HT-29 (cell line): Measurements from ENCODE around the gene ADGRA1. TPM values are rescaled to one million over a fixed set of nuclear protein-coding genes. Genes with fewer than 3 reads are reported as not detected.

Source experiments
- DNase-seq: peaks from one replicate; pipeline ENCODE4 v3.0.0-alpha.2; 2015; ENCODE audit warnings: low spot score
- total RNA-seq: library from RNA; depleted of rRNA; stranded (reverse); fragments of >200 nt; shearing (Covaris generic); gene quantifications from 2 replicates; pipeline ENCODE4 v1.2.3, GENCODE V29; 2014

The ADGRA1 gene
- total RNA-seq, 1 experiment from 2014 or later = not detected

GRCh38 chr10:133094866-133095265, 7.1 kb downstream of the ADGRA1 start:
- DNase-seq = no peak

GRCh38 chr10:133095586-133095985, 7.9 kb downstream of the ADGRA1 start:
- DNase-seq = no peak

- DNase-seq = peak; percentile 16
These were observed 9.0 kb downstream of the ADGRA1 start for GRCh38 chr10:133096616-133097269.

GRCh38 chr10:133097418-133097817, 9.7 kb downstream of the ADGRA1 start:
- no peak for DNase-seq

GRCh38 chr10:133097961-133098360, 10.2 kb downstream of the ADGRA1 start:
- no peak for DNase-seq

- DNase-seq = no peak
These were observed 10.9 kb downstream of the ADGRA1 start for GRCh38 chr10:133098426-133099124.

GRCh38 chr10:133099571-133099970, 11.8 kb downstream of the ADGRA1 start:
- DNase-seq = no peak

- DNase-seq = no peak
These were observed 12.5 kb downstream of the ADGRA1 start for GRCh38 chr10:133100186-133100585.

- DNase-seq = no peak
These were observed 13.1 kb downstream of the ADGRA1 start for GRCh38 chr10:133100706-133101415.

- no peak for DNase-seq
These were observed 13.7 kb downstream of the ADGRA1 start for GRCh38 chr10:133101416-133101810.

- no peak for DNase-seq
These were observed 14.8 kb downstream of the ADGRA1 start for GRCh38 chr10:133102415-133103095.

- DNase-seq = no peak
These were observed 15.7 kb downstream of the ADGRA1 start for GRCh38 chr10:133103311-133103910.

- DNase-seq = no peak
These were observed 16.6 kb downstream of the ADGRA1 start for GRCh38 chr10:133104068-133104962.

- DNase-seq = no peak
These were observed 17.4 kb downstream of the ADGRA1 start for GRCh38 chr10:133104963-133105640.

- DNase-seq = no peak
These were observed 18.1 kb downstream of the ADGRA1 start for GRCh38 chr10:133105686-133106390.

- DNase-seq = no peak
These were observed 18.8 kb downstream of the ADGRA1 start for GRCh38 chr10:133106516-133106915.

GRCh38 chr10:133107442-133107841, 19.7 kb downstream of the ADGRA1 start:
- no peak for DNase-seq

GRCh38 chr10:133109711-133110110, 22.0 kb downstream of the ADGRA1 start:
- no peak for DNase-seq

- no peak for DNase-seq
These were observed 22.4 kb downstream of the ADGRA1 start for GRCh38 chr10:133110133-133110532.
